Epithelial cell of proximal tubule (primary cell): Measurements from ENCODE around the gene ERC2. TPM values are rescaled to one million over a fixed set of nuclear protein-coding genes. Genes with fewer than 3 reads are reported as not detected.

Experiments
- DNase-seq: peaks from one replicate; pipeline ENCODE4 v3.0.0-alpha.2; 2011; ENCODE audit warnings: low read depth
- H3K4me3 ChIP-seq: 2 replicates; pipeline ENCODE4 v1.5.1; 2011; ENCODE audit warnings: low read depth, mild to moderate bottlenecking, low read length
- CTCF ChIP-seq: conservative IDR thresholded peaks from 2 replicates; pipeline ENCODE4 v1.5.1; 2012; ENCODE audit warnings: low read depth, mild to moderate bottlenecking, low read length
- total RNA-seq: library from RNA; depleted of rRNA; stranded (reverse); fragments of >200 nt; gene quantifications from 2 replicates; pipeline ENCODE4 v1.2.3, GENCODE V29; 2015

The ERC2 gene
- total RNA-seq, 1 donor from 2014 or later, result 2.7 TPM

- no peak for TF ChIP-seq CTCF
- DNase-seq, result no peak
- H3K4me3 ChIP-seq, result no peak overlapping the region
These were observed 731.1 kb downstream of the ERC2 start for GRCh38 chr3:55737186-55737585.

DNA sequence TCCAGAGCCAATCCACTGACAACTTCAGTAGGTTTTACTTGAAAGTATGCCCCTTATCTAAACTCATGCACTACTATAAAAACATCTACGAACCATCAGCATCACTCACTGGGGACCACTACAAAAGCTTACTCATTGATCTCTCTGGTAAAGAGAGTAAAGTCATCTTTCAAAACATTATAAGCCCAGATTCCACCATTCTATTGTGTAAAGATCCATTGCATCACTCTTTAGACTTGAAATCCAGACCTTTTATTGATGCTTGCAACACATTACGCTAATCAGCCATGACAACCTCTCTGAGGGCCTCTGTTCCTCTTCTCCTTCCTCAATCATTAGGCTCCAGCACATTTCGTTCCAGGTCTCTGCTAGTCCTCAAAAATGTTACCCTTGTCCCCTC lies 732.3 kb downstream of the ERC2 start:
- no peak for DNase-seq
- H3K4me3 ChIP-seq, result no peak overlapping the region
- TF ChIP-seq CTCF, result no peak

- DNase-seq, result no peak
- no peak overlapping the region for H3K4me3 ChIP-seq
- no peak for TF ChIP-seq CTCF
These were observed 736.5 kb downstream of the ERC2 start for GRCh38 chr3:55731741-55732140.

DNA sequence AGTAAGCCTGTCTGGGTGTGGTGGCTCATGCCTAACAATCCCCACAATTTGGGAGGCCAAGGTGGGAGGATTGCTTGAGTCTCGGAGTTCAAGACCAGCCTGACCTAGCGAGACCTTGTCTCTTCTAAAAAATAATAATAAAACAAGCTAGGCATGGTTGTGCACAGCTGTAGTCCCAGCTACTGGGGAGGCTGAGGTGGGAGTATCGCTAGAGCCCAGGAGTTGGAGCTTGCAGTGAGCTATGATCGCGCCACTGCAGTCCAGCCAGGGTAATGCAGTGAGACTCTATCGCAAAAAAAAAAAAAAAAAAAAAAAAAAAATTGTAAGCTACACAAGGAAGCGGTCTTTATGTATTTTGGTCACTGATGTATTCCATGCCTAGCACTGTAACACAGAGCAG lies 738.7 kb downstream of the ERC2 start:
- TF ChIP-seq CTCF, result no peak
- no peak overlapping the region for H3K4me3 ChIP-seq
- no peak for DNase-seq

DNA sequence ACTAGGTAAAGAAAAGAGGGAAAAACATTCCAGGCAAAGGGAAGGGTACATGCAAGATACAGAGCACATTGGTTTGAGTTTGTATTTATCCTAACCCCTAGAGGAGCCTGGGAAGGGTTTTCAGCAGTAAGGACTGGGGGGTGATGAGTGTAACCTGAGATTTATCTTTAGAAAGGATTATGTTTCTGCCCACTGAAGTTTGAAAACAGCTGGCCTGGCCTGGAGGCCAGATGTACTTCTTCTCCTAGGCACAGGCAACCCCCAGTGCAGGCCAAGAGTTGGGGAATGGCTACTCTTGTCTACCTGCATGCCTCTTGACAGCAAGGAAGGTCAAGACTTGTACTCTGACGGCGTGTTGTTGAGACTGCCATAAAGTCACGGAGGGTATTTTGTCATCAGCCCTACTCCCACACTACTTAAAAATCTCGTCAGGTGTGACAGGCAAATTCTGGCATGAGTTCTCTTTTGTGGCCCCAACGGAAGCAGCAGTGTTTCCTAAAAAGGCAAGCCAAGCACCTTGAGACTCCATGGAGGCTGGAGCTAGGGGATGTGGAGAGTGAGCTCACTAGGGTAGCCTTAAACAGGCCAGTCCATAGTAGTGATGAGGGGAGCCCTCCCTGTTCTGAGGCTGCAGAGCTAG lies 739.7 kb downstream of the ERC2 start:
- no peak overlapping the region for H3K4me3 ChIP-seq
- no peak for TF ChIP-seq CTCF
- no peak for DNase-seq

- no peak overlapping the region for H3K4me3 ChIP-seq
- no peak for DNase-seq
- no peak for TF ChIP-seq CTCF
These were observed 741.8 kb downstream of the ERC2 start for GRCh38 chr3:55726501-55726775.

DNA sequence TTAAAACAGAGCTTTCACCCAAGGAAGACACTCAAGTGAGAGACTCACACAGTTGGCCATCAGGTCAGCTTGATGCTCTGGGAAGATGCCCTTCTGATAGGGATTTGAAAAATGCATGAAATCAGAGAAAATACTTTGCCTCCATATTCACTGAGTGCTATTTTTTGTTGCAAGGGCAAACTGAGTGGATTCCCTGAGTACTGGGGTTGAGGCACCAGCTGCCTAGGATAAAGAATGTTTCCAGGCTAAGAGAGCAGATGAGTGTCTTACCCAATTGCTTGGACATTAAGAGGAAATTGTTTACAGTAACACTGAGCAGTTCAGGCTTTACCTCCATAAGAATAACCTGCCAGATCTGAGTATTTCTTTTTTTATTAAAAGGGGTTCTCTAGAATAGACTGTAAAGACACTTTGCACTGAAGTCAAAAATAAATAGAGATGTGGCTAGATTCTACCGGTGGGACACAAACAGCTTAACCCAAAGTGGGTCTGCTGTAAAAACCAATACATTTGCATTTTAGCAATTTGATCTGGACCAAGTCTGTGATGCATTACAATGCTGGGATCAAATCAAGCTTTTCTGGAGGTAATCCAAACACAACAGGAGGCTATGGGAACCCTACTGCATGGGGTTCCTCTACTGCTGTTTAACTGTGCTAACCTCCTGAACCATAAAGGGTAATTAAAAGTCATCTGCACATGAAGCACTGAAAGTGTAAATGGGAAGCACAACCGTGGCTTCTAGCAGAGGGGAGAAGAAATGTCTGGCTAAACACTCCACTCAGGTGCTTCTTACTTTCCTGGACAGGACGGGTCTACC lies 742.4 kb downstream of the ERC2 start:
- H3K4me3 ChIP-seq, result no peak overlapping the region
- no peak for TF ChIP-seq CTCF
- no peak for DNase-seq
